Fibroblast of skin of right biceps (primary cell): ENCODE results near the gene SSR4.

Experiments
- DNase-seq: peaks from one replicate; pipeline ENCODE4 v3.0.0-alpha.2; 2013

The SSR4 gene

DNA sequence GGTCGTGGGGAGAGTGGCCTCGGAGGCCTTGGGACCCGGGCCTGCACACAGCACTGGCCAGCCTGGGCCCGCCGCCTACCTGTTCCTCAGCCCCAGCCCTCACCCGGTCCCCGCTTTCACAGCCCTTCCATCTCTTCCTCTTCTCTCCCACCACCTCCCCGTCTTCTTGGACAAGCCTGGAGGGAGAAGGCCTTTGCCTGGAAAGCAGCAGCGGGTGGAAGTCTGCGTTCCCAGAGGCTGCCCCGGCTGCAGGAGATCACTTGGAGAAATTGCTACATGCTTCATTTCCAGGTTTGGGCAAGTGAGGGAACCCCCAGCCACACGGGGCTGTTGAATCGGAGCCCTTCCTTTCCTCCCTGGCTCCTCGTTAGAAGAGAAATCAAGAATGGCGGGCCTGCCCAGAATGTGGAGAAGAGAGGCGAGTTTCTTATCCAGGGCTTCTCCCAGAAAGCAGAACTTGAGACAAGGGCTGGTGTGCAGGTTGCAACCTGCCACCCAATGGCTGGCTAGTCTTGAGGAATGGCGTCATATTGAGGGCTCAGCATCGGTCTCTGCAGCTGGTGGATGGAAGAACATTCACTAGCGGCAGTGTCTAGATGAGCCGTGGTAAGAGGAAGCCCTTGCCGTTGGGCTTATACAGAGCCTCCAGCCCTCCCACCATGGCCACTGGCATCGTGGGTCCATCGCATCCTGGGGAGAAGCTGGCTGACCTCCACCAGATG, 37.1 kb downstream of the SSR4 start:
- DNase-seq: no peak

DNA sequence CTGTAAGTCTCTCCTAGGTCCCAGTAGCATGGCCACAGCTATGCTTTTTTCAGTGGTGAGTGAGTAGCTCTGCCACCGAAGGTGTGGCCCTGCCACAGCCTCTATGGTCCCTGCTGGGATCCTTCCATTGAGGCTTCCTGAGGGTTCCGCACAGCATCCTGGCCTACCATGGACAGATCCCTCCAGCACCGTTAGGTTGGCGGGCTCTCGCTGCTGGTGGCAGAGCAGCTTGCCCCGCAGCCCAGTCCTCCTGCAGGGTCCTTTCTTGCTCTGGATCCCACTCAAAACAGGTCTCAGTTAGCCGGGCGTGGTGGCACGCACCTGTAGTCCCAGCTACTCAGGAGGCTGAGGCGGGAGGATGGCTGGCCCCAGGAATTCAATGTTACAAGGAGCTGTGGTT, 38.3 kb downstream of the SSR4 start:
- no peak for DNase-seq

DNA sequence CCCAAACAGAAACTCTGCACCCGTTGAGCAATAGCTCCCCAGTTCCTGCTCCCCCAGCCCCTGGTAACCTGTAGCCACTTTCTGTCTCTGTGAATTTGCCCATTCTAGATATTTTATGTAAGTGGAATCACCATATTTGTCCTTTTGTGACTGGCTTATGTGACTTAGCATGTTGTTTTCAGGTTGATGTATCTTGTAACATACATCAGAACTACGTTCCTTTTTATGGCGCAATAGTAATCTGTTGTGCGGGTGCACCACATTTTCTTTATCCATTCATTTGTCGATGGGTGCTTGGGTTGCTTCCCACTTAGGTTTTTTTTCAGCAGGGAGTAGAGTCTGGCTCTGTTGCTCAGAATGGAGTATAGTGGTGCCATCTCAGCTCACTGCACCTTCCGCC, 42.5 kb downstream of the SSR4 start:
- no peak for DNase-seq

DNA sequence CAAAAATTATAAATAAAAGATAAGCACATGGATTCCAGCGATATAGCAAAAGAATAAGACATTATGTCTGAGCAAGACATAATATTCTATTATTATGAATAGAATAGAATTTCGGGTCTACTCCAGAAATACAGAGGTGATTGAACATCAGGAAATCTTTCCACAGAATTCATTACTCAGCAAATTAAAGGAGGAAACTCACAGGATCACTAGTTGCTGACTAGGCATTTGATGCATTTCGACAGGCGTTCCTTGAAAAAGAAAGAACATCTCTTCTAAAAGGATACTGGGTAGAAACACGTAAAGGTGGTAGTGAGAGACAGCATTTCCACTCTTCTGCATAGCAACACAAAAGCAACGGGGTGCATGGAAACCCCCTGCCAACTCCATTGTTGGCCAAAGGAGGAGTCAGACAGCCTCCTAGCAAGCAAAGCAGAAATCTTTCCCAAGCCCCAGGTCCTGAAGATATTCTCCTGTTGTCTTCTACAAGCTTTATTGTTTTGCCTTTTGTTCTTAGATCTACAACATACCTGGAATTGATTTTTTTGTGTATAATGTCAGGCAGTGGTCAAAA, 50.1 kb downstream of the SSR4 start:
- no peak for DNase-seq

DNA sequence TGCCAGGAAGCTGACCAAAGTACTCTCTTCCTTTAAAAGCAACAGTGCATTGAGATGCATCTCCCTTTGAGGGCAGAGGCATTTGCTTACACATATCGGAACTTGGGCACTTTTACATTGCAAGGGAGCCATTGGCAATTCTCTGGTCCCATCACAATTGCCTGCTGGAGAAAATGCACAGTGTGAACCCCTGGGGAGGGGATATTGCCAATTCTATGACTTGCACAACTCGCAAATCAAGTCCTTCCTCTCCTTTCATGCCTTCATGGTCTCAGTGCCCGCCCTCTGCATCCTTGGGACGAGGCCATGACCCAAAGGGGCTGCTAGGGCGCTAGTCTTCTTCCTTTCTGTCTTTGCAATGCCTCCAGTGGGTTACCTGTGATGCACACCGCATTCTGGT, 50.7 kb downstream of the SSR4 start:
- no peak for DNase-seq

DNA sequence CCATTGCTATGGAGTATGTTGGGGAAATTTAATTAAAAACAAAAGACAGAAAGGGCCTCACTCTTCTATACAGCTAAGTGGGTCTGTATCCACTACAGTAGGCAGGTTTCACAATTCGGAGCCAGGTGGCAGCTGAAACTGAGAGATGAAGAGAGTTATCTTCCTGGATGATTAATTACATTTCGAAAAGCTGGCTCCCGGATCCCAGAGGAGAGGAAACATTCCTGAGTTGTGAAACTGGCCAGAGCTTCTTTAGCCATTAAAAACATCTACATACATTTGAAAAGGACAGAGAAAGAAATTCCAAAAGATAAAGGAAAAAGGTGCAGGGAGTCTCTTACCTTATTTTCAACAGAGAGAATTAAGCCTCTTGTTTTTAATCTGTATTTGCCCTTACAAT, 51.4 kb downstream of the SSR4 start:
- no peak for DNase-seq
